Activated T-cell treated with anti-CD3 and anti-CD28 coated beads, Interleukin-2, amount 50 U/mL, for 72 hours (primary cell): ENCODE measurements around the gene SPATA13. TPM values are rescaled to one million over a fixed set of nuclear protein-coding genes. Genes with fewer than 3 reads are reported as not detected.

Experiments used
- ATAC-seq, 2 donors: fragments of 150-1000 bp; cut with Tn5 transposase; replicated peaks in 1 of 2; 2 replicates each; pipeline ENCODE4 v1.10.0; 2021; ENCODE audit warnings: moderate library complexity in 2 of 2, mild to moderate bottlenecking in 1 of 2
- DNase-seq, 2 donors: peaks; one replicate each; pipeline ENCODE4 v3.0.0; 2021 to 2022; ENCODE audit warnings: mixed read lengths in 1 of 2
- H3K27ac Mint-ChIP-seq: one replicate; pipeline ENCODE4 v1.8.0; 2022; ENCODE audit warnings: mild to moderate bottlenecking, moderate library complexity, mixed read lengths
- H3K27me3 Mint-ChIP-seq: one replicate; pipeline ENCODE4 v1.8.0; 2022; ENCODE audit warnings: low read depth, mixed read lengths
- H3K36me3 Mint-ChIP-seq, 2 donors: one replicate each; pipeline ENCODE4 v1.8.0; 2022; ENCODE audit warnings: mixed read lengths in 2 of 2, mild to moderate bottlenecking in 1 of 2; ENCODE audit not compliant: insufficient read depth in 2 of 2
- H3K4me1 Mint-ChIP-seq: one replicate; pipeline ENCODE4 v1.8.0; 2022; ENCODE audit warnings: low read depth, mixed read lengths
- H3K4me3 Mint-ChIP-seq, 2 donors: one replicate each; pipeline ENCODE4 v1.8.0; 2022; ENCODE audit warnings: mild to moderate bottlenecking in 2 of 2, mixed read lengths in 2 of 2, moderate library complexity in 2 of 2
- H3K9me3 Mint-ChIP-seq, 2 donors: one replicate each; pipeline ENCODE4 v1.8.0; 2022; ENCODE audit warnings: mixed read lengths in 2 of 2
- total RNA-seq, 2 donors: library from RNA; stranded (reverse); gene quantifications; one replicate each; pipeline ENCODE4 v1.2.3, GENCODE V29; 2022

Gene SPATA13
- total RNA-seq, 2 donors from 2014 or later: 60.8 to 68.6 TPM

DNA sequence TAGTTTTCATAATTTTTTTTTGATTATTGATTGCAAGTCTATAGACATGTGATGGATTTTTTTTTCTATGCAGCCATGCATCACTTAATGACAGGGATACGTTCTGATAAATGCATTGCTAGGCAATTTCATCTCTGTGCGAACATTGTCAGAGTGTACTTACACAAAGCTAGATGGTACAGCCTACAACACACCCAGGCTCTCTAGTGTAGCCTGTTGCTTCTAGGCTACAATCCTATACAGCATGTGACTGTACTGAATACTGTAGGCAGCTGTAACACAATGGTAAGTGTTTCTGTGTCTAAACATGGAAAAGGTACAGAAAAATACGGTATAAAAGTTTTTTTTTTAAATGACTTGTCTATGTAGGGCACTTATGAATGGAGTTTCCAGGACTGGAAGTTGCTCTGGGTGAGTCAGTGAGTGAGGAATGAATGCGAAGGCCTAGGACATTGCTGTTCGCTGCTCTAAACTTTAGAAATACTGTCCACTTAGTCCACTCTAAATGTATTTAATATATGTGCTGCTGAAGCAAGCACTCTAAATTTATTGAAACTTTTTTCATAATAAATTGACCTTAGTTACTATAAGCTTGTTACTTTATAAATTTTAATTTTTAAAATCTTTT lies 20.3 kb downstream of the SPATA13 start:
- Mint-ChIP-seq H3K27me3 (no peaks in the 10 kb centered on the region), H3K36me3 (peaks cover 6 to 8% of the 10 kb centered on the region in 2 donors), H3K9me3 (peaks cover 4 to 8% of the 10 kb centered on the region in 2 donors), H3K4me1 (peaks cover 50% of the 10 kb centered on the region), H3K27ac (no peak overlapping the region), H3K4me3 (no peak overlapping the region)
- DNase-seq: no peak
- ATAC-seq: no peak

GRCh38 chr13:24181991-24182702 lies 21.6 kb downstream of the SPATA13 start:
- ATAC-seq (no peak), DNase-seq (no peak)
- Mint-ChIP-seq H3K4me3 (no peak overlapping the region), H3K27me3 (no peaks in the 10 kb centered on the region), H3K4me1 (peaks cover 63% of the 10 kb centered on the region), H3K36me3 (peaks cover 6 to 8% of the 10 kb centered on the region in 2 donors), H3K9me3 (peaks cover 4 to 8% of the 10 kb centered on the region in 2 donors), H3K27ac (peak overlapping the region; percentile 12)

DNA sequence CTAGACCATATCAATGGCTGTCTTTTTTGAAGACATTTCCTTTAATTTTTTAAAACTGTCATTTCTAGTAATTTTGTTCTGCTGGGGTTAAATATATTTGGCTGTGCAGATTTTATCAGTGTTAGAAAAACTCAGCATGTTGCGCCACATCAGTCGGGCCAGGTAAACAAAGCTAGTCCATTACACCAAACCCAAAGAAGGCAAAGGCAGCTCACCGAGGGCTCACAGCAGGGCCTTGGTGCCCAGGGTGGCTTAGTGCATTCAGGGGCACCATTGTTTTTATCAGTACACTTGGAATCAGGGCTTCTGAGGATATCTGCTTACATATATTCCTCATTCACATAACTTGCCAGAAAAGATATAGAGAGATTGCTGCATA lies 22.2 kb downstream of the SPATA13 start:
- Mint-ChIP-seq H3K4me3 (no peak overlapping the region), H3K4me1 (peaks cover 68% of the 10 kb centered on the region), H3K27ac (no peak overlapping the region), H3K36me3 (peaks cover 6 to 8% of the 10 kb centered on the region in 2 donors), H3K9me3 (peaks cover 4 to 8% of the 10 kb centered on the region in 2 donors), H3K27me3 (no peaks in the 10 kb centered on the region)
- DNase-seq (no peak), ATAC-seq (no peak)

DNA sequence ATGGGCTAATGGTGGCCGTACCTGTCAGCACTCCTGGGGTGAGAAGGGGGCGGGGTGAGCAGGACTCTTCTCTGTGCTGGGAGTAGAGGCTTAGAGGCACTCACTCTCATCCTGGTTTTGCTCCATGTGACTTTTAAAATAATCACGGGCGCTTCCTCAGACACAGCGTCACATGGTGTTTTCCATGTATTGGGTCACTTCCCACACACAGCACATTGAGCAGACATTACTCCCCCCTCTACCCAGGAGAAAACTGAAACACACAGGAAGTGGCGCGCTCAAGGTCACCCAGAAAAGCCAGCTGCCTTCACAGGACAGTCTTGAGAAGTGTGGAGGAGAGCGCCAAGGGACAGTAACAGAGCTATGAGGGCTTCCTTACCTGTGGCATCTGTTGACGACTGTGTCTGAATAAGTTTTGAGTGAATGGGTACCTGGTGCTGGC lies 23.2 kb downstream of the SPATA13 start:
- Mint-ChIP-seq H3K36me3 (peaks cover 5 to 8% of the 10 kb centered on the region in 2 donors), H3K27me3 (no peaks in the 10 kb centered on the region), H3K9me3 (peaks cover 4 to 8% of the 10 kb centered on the region in 2 donors), H3K4me3 (no peak overlapping the region), H3K4me1 (peaks cover 60% of the 10 kb centered on the region), H3K27ac (no peak overlapping the region)
- ATAC-seq (no peak), DNase-seq (no peak)

GRCh38 chr13:24184265-24184841 lies 23.8 kb downstream of the SPATA13 start:
- DNase-seq (no peak), ATAC-seq (no peak)
- no peak overlapping the region for H3K27ac Mint-ChIP-seq
- H3K36me3 Mint-ChIP-seq: peaks cover 4 to 8% of the 10 kb centered on the region in 2 donors
- H3K9me3 Mint-ChIP-seq: peaks cover 4 to 8% of the 10 kb centered on the region in 2 donors
- peaks cover 54% of the 10 kb centered on the region for H3K4me1 Mint-ChIP-seq
- H3K27me3 Mint-ChIP-seq: no peaks in the 10 kb centered on the region
- H3K4me3 Mint-ChIP-seq: no peak overlapping the region

DNA sequence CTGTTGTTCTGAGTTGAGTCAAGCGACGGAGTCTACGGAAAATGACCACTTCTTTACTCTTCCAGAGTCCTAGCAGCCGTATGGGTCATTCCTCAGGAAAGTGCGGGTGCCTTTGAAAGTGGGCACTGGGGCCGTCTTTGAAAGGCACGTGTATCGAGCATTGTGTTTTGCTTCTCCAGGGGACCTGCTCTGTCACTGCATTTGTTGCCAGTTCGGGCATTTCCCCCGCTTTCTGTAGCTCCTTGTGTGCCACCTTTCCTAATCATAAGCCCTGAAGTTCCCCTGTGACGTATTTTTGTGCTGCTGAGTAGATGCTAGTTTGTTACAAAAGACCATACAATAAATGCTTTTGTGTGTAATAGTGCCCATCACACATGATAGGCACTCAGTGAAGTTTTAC lies 24.4 kb downstream of the SPATA13 start:
- ATAC-seq (no peak), DNase-seq (no peak)
- Mint-ChIP-seq H3K27me3 (no peaks in the 10 kb centered on the region), H3K4me1 (peaks cover 48% of the 10 kb centered on the region), H3K36me3 (peaks cover 4% of the 10 kb centered on the region in 2 donors), H3K27ac (no peak overlapping the region), H3K4me3 (no peak overlapping the region), H3K9me3 (peaks cover 4% of the 10 kb centered on the region in 2 donors)

DNA sequence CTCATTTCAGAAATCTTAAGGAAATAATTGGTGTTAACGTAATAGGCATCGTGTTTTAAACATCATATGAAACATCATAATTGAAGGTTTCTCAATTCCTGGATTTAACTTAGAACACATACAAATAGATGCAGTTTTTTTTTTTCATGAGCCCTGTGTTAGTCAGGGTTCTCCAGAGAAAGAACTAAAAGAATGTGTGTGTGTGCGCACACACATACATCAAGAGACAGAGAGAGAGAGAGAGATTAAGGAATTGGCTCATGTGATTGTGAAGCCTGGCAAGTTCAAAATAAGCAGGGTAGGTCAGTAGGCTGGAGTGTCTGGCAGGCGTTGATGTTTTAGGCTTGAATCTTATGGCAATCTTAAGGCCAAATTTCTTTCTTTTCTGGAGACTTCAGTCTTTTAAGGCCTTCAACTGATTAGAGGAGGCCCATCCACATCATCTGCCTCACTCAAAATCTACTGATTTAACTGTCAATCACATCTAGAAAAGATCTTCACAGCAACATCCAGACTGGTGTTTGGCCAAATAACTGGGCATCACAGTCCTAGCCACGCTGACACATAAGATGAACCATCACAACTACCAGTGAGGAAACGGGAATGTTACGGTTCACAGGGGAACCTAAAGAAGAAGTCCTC lies 25.2 kb downstream of the SPATA13 start:
- Mint-ChIP-seq H3K4me3 (no peak overlapping the region), H3K4me1 (peaks cover 47% of the 10 kb centered on the region), H3K36me3 (peaks cover 4% of the 10 kb centered on the region in 2 donors), H3K9me3 (peaks cover 4% of the 10 kb centered on the region in 2 donors), H3K27me3 (no peaks in the 10 kb centered on the region), H3K27ac (no peak overlapping the region)
- DNase-seq (no peak), ATAC-seq (no peak)

DNA sequence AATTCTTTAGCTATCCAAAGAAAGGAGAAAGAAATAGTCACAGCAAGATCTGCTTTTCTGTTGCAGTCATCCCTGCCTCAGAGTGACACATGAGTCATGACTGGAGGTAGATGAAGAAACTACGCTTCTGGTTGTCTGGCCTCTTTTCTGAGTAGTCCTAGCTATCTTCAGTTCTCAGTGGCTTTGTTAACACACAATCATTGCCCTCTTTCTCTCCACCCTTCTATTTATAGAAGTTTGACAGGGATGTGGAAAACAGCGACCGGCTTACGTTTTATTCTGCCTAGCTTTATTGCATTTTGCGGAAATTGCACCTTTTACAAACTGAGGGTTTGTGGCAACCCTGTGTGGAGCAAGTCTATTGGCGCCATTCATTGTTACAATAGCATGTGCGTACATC lies 26.7 kb downstream of the SPATA13 start:
- Mint-ChIP-seq H3K27me3 (no peaks in the 10 kb centered on the region), H3K4me3 (peak overlapping the region; percentile 25 to 50), H3K36me3 (peaks cover 1 to 2% of the 10 kb centered on the region in 2 donors), H3K4me1 (peaks cover 46% of the 10 kb centered on the region), H3K27ac (peak overlapping the region; percentile 27), H3K9me3 (peaks cover 1 to 2% of the 10 kb centered on the region in 2 donors)
- DNase-seq (peak; percentile 25 to 44), ATAC-seq (peak; percentile 96 to 98)

GRCh38 chr13:24192057-24192810 lies 31.7 kb downstream of the SPATA13 start:
- peaks cover 0 to 1% of the 10 kb centered on the region in 2 donors for H3K36me3 Mint-ChIP-seq
- no peaks in the 10 kb centered on the region for H3K27me3 Mint-ChIP-seq
- peaks cover 28% of the 10 kb centered on the region for H3K4me1 Mint-ChIP-seq
- DNase-seq (no peak), ATAC-seq (no peak)
- H3K27ac Mint-ChIP-seq: no peak overlapping the region
- no peak overlapping the region for H3K4me3 Mint-ChIP-seq
- H3K9me3 Mint-ChIP-seq: no peaks in the 10 kb centered on the region

DNA sequence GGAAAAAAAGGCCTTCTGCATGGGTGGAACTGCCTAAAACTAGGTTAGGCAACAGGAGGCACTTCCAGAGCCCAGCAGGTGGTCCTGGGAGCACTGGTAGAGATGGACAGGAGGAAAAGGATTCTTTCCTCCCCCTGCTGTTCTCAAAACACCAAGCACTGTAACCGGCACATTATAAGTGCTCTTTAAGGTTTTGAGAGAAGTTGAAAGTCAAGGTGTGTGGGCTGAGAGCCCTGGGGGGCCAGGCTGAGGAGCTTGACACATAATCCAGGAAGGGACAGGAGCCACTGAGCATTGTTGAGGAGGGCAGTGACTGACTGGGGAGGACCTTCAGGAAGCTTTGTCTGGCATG lies 32.3 kb downstream of the SPATA13 start:
- peaks cover 22% of the 10 kb centered on the region for H3K4me1 Mint-ChIP-seq
- ATAC-seq: no peak

DNA sequence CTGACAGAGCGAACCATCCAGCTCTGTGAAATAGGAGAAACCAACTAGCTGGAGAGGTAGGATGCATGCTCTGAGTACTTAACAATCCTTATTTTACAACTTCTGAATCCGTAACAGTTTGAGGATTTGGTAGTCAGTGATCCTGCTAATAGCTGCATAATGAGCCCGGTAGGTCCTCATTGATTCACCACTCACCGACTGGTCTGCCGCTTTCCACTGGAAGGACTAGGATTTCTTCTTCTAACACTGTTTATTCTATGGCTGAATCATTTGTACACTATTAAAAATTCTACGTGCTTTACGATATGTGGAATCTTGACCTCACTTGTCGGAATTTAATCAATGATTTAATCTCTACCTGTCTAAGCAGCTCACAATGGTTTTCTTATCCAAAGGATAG lies 33.9 kb downstream of the SPATA13 start:
- Mint-ChIP-seq H3K27ac (no peak overlapping the region), H3K9me3 (no peaks in the 10 kb centered on the region), H3K36me3 (peaks cover 0 to 1% of the 10 kb centered on the region in 2 donors), H3K4me1 (peaks cover 21% of the 10 kb centered on the region), H3K4me3 (no peak overlapping the region), H3K27me3 (no peaks in the 10 kb centered on the region)
- no peak for ATAC-seq
- DNase-seq: no peak

More for the DNA sequence above, 32.3 kb downstream of the SPATA13 start:
- H3K36me3 Mint-ChIP-seq: peaks cover 0 to 1% of the 10 kb centered on the region in 2 donors
- no peaks in the 10 kb centered on the region for H3K9me3 Mint-ChIP-seq
- H3K27me3 Mint-ChIP-seq: no peaks in the 10 kb centered on the region
- H3K4me3 Mint-ChIP-seq: no peak overlapping the region
- DNase-seq: no peak
- H3K27ac Mint-ChIP-seq: no peak overlapping the region

GRCh38 chr13:24195626-24196025 lies 35.1 kb downstream of the SPATA13 start:
- Mint-ChIP-seq H3K27me3 (no peaks in the 10 kb centered on the region), H3K4me3 (no peak overlapping the region), H3K36me3 (peaks cover 0 to 1% of the 10 kb centered on the region in 2 donors), H3K27ac (no peak overlapping the region), H3K9me3 (no peaks in the 10 kb centered on the region), H3K4me1 (peaks cover 21% of the 10 kb centered on the region)
- DNase-seq: no peak
- no peak for ATAC-seq
